ENCODE data around the gene CSNK2B. TPM values are rescaled to one million over a fixed set of nuclear protein-coding genes. Genes with fewer than 3 reads are reported as not detected.

CSNK2B gene
- total and polyA plus RNA-seq, 9 of the 15 experiments (the other 6 are each of a cell fraction or from before 2014, with no cell fraction given) = 120 to 1,126 (median 529) TPM

DNA sequence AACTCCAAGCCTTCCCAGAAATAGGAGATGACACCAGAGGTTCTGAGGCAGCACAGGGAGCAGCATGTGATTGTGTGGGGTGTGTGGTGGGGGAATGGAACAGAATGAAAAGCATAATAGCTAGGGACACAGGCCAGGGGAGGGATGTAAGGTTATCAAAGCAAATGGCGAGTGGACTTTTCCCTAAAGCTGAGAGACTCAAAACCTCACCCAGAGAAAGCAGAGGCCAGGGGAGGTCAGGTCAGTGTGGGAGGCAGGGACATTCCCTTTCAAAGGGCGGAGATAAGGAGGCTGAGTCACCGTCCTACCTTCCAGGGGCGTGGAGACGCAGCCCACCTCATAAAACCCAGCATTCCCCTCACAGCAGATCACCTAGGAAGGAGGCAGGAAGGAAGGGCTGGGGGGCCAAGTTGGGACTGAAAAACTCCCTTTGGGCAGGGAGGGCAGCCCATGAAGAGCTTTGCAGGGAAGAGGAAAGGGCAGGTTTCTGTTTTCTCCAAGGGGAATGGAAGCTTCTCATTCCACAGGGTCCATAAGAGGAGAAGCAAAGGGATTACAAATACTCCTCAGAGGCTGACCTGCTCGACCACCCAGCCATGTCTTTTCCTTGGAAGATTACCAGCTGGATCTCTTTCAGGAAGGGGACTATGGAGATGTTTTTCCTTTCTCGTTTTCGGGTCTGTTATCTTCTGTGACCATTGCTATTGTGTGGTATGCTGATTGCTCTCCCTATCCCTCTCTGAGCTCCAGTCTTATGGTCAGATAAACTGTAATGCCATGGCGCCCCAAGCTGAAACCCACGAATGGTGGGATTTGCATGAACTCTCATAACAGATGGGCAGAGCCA is 24.6 kb downstream of the CSNK2B start (continued):
- TF ChIP-seq, protein P1, sequence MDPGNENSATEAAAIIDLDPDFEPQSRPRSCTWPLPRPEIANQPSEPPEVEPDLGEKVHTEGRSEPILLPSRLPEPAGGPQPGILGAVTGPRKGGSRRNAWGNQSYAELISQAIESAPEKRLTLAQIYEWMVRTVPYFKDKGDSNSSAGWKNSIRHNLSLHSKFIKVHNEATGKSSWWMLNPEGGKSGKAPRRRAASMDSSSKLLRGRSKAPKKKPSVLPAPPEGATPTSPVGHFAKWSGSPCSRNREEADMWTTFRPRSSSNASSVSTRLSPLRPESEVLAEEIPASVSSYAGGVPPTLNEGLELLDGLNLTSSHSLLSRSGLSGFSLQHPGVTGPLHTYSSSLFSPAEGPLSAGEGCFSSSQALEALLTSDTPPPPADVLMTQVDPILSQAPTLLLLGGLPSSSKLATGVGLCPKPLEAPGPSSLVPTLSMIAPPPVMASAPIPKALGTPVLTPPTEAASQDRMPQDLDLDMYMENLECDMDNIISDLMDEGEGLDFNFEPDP (CRISPR knock-in tag; IDR thresholded peaks at IDR 0.05) = no peak; the same call in 1 of the 2 replicates
- TF ChIP-seq MAFF (IDR thresholded peaks at IDR 0.05; ENCODE audit: low read length) (peak; percentile 77; the same call in 1 of the 2 replicates), PHTF2 (CRISPR knock-in tag; IDR thresholded peaks at IDR 0.05) (peak; percentile 30; the same call in 1 of the 2 replicates), SFPQ (IDR thresholded peaks at IDR 0.05; ENCODE audit: low read depth, low read length) (no peak), ZNF3 (CRISPR knock-in tag; IDR thresholded peaks at IDR 0.05) (0 out of 2 replicates have a peak, but pooled peaks have one; percentile 53), DMBX1 (CRISPR knock-in tag; IDR thresholded peaks at IDR 0.05; ENCODE audit: borderline replicate concordance) (peak; percentile 35), YBX1 (IDR thresholded peaks at IDR 0.05) (no peak), NFRKB (IDR thresholded peaks at IDR 0.05; ENCODE audit: low read depth) (peak; percentile 72), NFIX (CRISPR knock-in tag; IDR thresholded peaks at IDR 0.05; ENCODE audit: low read depth) (no peak)
- TF ChIP-seq, protein P2, sequence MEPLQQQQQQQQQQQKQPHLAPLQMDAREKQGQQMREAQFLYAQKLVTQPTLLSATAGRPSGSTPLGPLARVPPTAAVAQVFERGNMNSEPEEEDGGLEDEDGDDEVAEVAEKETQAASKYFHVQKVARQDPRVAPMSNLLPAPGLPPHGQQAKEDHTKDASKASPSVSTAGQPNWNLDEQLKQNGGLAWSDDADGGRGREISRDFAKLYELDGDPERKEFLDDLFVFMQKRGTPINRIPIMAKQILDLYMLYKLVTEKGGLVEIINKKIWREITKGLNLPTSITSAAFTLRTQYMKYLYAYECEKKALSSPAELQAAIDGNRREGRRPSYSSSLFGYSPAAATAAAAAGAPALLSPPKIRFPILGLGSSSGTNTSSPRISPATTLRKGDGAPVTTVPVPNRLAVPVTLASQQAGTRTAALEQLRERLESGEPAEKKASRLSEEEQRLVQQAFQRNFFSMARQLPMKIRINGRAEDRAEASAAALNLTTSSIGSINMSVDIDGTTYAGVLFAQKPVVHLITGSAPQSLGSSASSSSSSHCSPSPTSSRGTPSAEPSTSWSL (CRISPR knock-in tag; IDR thresholded peaks at IDR 0.05; ENCODE audit: borderline replicate concordance) = 0 out of 2 replicates have a peak, but pooled peaks have one; percentile 89
- TF ChIP-seq, protein P3, sequence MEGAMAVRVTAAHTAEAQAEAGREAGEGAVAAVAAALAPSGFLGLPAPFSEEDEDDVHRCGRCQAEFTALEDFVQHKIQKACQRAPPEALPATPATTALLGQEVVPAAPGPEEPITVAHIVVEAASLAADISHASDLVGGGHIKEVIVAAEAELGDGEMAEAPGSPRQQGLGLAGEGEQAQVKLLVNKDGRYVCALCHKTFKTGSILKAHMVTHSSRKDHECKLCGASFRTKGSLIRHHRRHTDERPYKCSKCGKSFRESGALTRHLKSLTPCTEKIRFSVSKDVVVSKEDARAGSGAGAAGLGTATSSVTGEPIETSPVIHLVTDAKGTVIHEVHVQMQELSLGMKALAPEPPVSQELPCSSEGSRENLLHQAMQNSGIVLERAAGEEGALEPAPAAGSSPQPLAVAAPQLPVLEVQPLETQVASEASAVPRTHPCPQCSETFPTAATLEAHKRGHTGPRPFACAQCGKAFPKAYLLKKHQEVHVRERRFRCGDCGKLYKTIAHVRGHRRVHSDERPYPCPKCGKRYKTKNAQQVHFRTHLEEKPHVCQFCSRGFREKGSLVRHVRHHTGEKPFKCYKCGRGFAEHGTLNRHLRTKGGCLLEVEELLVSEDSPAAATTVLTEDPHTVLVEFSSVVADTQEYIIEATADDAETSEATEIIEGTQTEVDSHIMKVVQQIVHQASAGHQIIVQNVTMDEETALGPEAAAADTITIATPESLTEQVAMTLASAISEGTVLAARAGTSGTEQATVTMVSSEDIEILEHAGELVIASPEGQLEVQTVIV (CRISPR knock-in tag; IDR thresholded peaks at IDR 0.05; ENCODE audit: borderline replicate concordance) = peak; percentile 15; the same call in 1 of the 2 replicates
